Ovary (tissue), 3 donors: ENCODE results near the gene TTC9.

ENCODE experiments used
- EP300 ChIP-seq: sonication (generic); formaldehyde crosslinking; IDR thresholded peaks from one replicate; pipeline ENCODE4 v1.6.1; 2017; ENCODE audit warnings: antibody characterized with exemption
- POLR2A ChIP-seq: fragments of 450-650 bp; IDR thresholded peaks from one replicate; pipeline ENCODE4 v1.6.1; 2017; ENCODE audit warnings: antibody characterized with exemption, mild to moderate bottlenecking, moderate library complexity
- TF ChIP-seq, protein P1 (sequence below), 3 donors: fragments of 450-650 bp in 2 of 3; fragments of 200-600 bp in 1 of 3; IDR thresholded peaks; one replicate each; pipeline versions ENCODE4 v1.5.1 to v1.8.0; 2016 to 2022; ENCODE audit warnings: antibody characterized with exemption in 3 of 3, mild to moderate bottlenecking in 1 of 3
- donor health status: DM: no; HTN: no; CAD: no.

DNA sequence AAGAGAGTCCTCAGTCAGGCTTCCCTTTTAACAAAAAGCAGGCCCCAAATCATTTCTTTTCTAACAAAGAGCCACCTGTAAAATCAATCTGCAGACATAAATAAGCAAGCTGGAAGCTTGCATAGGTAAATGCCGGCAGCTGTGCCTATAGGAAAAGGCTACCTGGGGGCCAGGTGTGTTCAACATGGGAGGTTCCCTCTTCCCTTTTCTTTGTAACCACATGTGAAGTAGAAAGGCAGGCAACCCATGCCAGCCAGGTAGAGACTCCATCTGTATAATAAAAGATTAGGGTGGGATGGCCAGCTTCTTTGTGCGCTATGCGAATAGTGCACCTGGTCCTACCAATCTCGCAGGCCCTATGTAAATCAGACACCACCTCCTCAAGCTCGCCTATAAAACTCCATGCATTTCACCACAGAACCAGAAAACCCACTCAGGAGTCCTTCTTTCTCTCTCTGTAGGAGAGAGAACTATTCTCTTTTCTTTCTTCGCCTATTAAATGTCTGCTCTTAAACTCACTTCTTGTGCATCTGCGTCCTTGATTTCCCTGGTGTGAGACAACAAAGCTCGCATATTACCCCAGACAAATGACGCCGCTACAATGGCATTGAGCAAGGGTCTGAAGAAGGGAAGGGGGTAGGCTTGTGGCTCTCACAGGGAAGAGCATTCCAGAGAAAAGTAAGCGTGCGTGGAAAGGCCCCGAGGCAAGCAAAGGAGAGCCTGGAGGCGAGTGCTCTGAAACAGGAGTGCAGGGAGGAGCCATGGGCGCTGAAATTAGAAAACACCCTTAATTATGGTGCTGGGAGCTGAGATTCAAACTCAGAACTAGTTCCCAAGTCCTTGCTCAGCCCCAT lies 67.2 kb downstream of the TTC9 start:
- TF ChIP-seq, protein P1, sequence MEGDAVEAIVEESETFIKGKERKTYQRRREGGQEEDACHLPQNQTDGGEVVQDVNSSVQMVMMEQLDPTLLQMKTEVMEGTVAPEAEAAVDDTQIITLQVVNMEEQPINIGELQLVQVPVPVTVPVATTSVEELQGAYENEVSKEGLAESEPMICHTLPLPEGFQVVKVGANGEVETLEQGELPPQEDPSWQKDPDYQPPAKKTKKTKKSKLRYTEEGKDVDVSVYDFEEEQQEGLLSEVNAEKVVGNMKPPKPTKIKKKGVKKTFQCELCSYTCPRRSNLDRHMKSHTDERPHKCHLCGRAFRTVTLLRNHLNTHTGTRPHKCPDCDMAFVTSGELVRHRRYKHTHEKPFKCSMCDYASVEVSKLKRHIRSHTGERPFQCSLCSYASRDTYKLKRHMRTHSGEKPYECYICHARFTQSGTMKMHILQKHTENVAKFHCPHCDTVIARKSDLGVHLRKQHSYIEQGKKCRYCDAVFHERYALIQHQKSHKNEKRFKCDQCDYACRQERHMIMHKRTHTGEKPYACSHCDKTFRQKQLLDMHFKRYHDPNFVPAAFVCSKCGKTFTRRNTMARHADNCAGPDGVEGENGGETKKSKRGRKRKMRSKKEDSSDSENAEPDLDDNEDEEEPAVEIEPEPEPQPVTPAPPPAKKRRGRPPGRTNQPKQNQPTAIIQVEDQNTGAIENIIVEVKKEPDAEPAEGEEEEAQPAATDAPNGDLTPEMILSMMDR (IDR thresholded peaks at IDR 0.05): no peak
- TF ChIP-seq EP300: no peak
- no peak for TF ChIP-seq POLR2A
